Spleen (tissue), 11 donors: ENCODE results near the gene TBC1D16. TPM values are rescaled to one million over a fixed set of nuclear protein-coding genes. Genes with fewer than 3 reads are reported as not detected.

Experiments used
- DNase-seq: peaks from one replicate; pipeline ENCODE4 v3.0.0-alpha.2; 2020
- H3K27ac ChIP-seq, 8 donors: fragments of 200-600 bp; sonication (generic) in 7 of 8; 1 replicate in 4 of 8; 2 replicates in 4 of 8; pipeline versions ENCODE4 v1.5.0 to v1.8.0; 2016 to 2021; ENCODE audit warnings: inconsistent platforms in 4 of 8, mild to moderate bottlenecking in 4 of 8, moderate library complexity in 1 of 8
- H3K27me3 ChIP-seq, 7 donors: fragments of 200-600 bp; sonication (generic) in 6 of 7; replicated peaks in 1 of 7; 1 replicate in 4 of 7; 2 replicates in 3 of 7; pipeline versions ENCODE4 v1.5.0 to v1.8.0; 2016 to 2021; ENCODE audit warnings: inconsistent platforms in 3 of 7, mild to moderate bottlenecking in 1 of 7
- H3K36me3 ChIP-seq, 6 donors: fragments of 200-600 bp; sonication (generic) in 5 of 6; 1 replicate in 4 of 6; 2 replicates in 2 of 6; pipeline versions ENCODE4 v1.5.0 to v1.8.0; 2016 to 2021; ENCODE audit warnings: inconsistent platforms in 2 of 6
- H3K4me1 ChIP-seq, 6 donors: fragments of 200-600 bp; sonication (generic) in 5 of 6; 1 replicate in 3 of 6; 2 replicates in 3 of 6; pipeline versions ENCODE4 v1.5.0 to v1.8.0; 2016 to 2021; ENCODE audit warnings: inconsistent platforms in 3 of 6
- H3K4me3 ChIP-seq, 8 donors: fragments of 200-600 bp; sonication (generic) in 7 of 8; 1 replicate in 4 of 8; 2 replicates in 4 of 8; pipeline versions ENCODE4 v1.5.0 to v1.8.0; 2016 to 2021; ENCODE audit warnings: inconsistent platforms in 4 of 8, mild to moderate bottlenecking in 4 of 8, moderate library complexity in 2 of 8
- H3K9me3 ChIP-seq, 8 donors: fragments of 200-600 bp; sonication (generic) in 7 of 8; 1 replicate in 4 of 8; 2 replicates in 4 of 8; pipeline versions ENCODE4 v1.5.0 to v1.8.0; 2016 to 2021; ENCODE audit warnings: inconsistent platforms in 4 of 8
- CTCF ChIP-seq, 11 experiments: fragments of 200-600 bp in 7 of 11; fragments of 450-650 bp in 4 of 11; sonication (generic) in 4 of 11; IDR thresholded peaks in 8 of 11; conservative IDR thresholded peaks in 3 of 11; 1 replicate in 7 of 11; 2 replicates in 4 of 11; pipeline versions ENCODE4 v1.4.0 to v1.8.0; 2016 to 2021; ENCODE audit warnings: antibody characterized with exemption in 11 of 11, inconsistent platforms in 4 of 11, mild to moderate bottlenecking in 1 of 11
- POLR2A ChIP-seq, 3 donors: fragments of 450-650 bp; IDR thresholded peaks; one replicate each; pipeline ENCODE4 v1.5.1; 2017; ENCODE audit warnings: antibody characterized with exemption in 3 of 3, mild to moderate bottlenecking in 1 of 3
- POLR2AphosphoS5 ChIP-seq, 3 donors: sonication (generic); formaldehyde crosslinking; IDR thresholded peaks; one replicate each; pipeline ENCODE4 v1.5.1; 2017; ENCODE audit warnings: antibody characterized with exemption in 3 of 3
- WGBS, 5 donors: extraction: QIAGEN DNeasy Blood & Tissue Kit in 3 of 5; methylation state at CpG; one replicate each; pipeline versions ENCODE4 v1.1.5 to v1.1.7; 2013 to 2018; 5-methylcytosine and 5-hydroxymethylcytosine counted together
- intact Hi-C: fragments of 100-400 bp; cut with DNase I; formaldehyde crosslinking; loops from one replicate; pipeline ENCODE4 v1.15.0; 2023; ENCODE audit warnings: low total_unique reads
- polyA plus RNA-seq, 3 donors: library from polyadenylated mRNA; stranded (reverse); fragments of 200-250 nt; gene quantifications; one replicate each; pipeline ENCODE4 v1.2.1, GENCODE V29; 2013
- total RNA-seq, 7 donors: library from RNA; depleted of rRNA in 3 of 7; stranded (reverse); fragments of >200 nt in 3 of 7; fragmentation: NEBNext Ultra II Directional in 4 of 7; extraction: Animal tissue kit (Norgen Biotek cat#: 25700) in 4 of 7; gene quantifications; one replicate each; pipeline versions ENCODE4 v1.1.0 to v1.2.1, GENCODE V29; 2016 to 2021
- donor health status: healthy with polysubstance abuse.
- donor health status: DM: no; HTN: no; CAD: no; lungs with moderate emphysema.
- donor health status: DM: no; HTN: no; CAD: no.
- donor health status: Bipolar disorder and iron deficiency.
- donor health status: healthy.
- donor health status: DM: no; HTN: no; CAD: no.
- donor health status: DM: yes; HTN: yes; CAD: no.

Gene TBC1D16
- total and polyA plus RNA-seq, 10 donors: 1.3 to 33.6 (median 15.7) TPM

- DNase-seq: peak; percentile 83
- Histone ChIP-seq H3K36me3 (peaks cover 0 to 33% (median 3%) of the 10 kb centered on the region in 6 donors), H3K9me3 (no peaks in the 10 kb centered on the region), H3K27me3 (peaks cover 0 to 47% (median 2%) of the 10 kb centered on the region in 7 donors), H3K27ac (peak overlapping the region in 3 of 8 donors; percentile 38 to 76 (median 52)), H3K4me3 (peak overlapping the region in 1 of 8 donors; percentile 37), H3K4me1 (peaks cover 2 to 35% (median 26%) of the 10 kb centered on the region in 6 donors)
- no peak for TF ChIP-seq CTCF (IDR thresholded peaks at IDR 0.05 in 8 of 11, conservative IDR thresholded peaks at IDR 0.05 in 3 of 11)
- no peak for TF ChIP-seq POLR2AphosphoS5 (IDR thresholded peaks at IDR 0.05)
- no peak for TF ChIP-seq POLR2A (IDR thresholded peaks at IDR 0.05)
- intact Hi-C loops: no loop called here
- WGBS, 5 donors: 25 to 38% (median 34%) methylated on average over 9 to 16 of the region's 16 CpGs
Observed at GRCh38 chr17:79936641-79937381, 98.9 kb downstream of the TBC1D16 start.

- WGBS, 5 donors: 83 to 93% (median 87%) methylated on average over 15 to 16 of the region's 16 CpGs
- DNase-seq: no peak
- TF ChIP-seq POLR2AphosphoS5 (IDR thresholded peaks at IDR 0.05): peak in 1 of 3 donors; percentile 14
- TF ChIP-seq POLR2A (IDR thresholded peaks at IDR 0.05): no peak
- H3K36me3 ChIP-seq: peaks cover 0 to 25% (median 3%) of the 10 kb centered on the region in 6 donors
- H3K27ac ChIP-seq: peak overlapping the region in 1 of 8 donors; percentile 76
- peaks cover 2 to 38% (median 26%) of the 10 kb centered on the region in 6 donors for H3K4me1 ChIP-seq
- H3K9me3 ChIP-seq: no peaks in the 10 kb centered on the region
- intact Hi-C loops: no loop called here
- H3K27me3 ChIP-seq: peaks cover 0 to 55% (median 9%) of the 10 kb centered on the region in 7 donors
- no peak overlapping the region for H3K4me3 ChIP-seq
Observed at GRCh38 chr17:79936050-79936449, 99.6 kb downstream of the TBC1D16 start.

- DNase-seq: no peak
- TF ChIP-seq CTCF (IDR thresholded peaks at IDR 0.05 in 8 of 11, conservative IDR thresholded peaks at IDR 0.05 in 3 of 11) (no peak), POLR2A (IDR thresholded peaks at IDR 0.05) (no peak), POLR2AphosphoS5 (IDR thresholded peaks at IDR 0.05) (no peak)
- H3K27ac ChIP-seq: no peak overlapping the region
- no peaks in the 10 kb centered on the region for H3K9me3 ChIP-seq
- WGBS, 5 donors: 89 to 96% (median 90%) methylated on average over 16 to 19 of the region's 19 CpGs
- H3K4me1 ChIP-seq: peaks cover 4 to 45% (median 31%) of the 10 kb centered on the region in 6 donors
- no peak overlapping the region for H3K4me3 ChIP-seq
- intact Hi-C loops: no loop called here
- H3K36me3 ChIP-seq: peaks cover 0 to 18% (median 3%) of the 10 kb centered on the region in 6 donors
- H3K27me3 ChIP-seq: peaks cover 0 to 62% (median 16%) of the 10 kb centered on the region in 7 donors
Observed at GRCh38 chr17:79935197-79935885, 100.3 kb downstream of the TBC1D16 start.

GRCh38 chr17:79934653-79934970 is 101.1 kb downstream of the TBC1D16 start:
- peaks cover 0 to 68% (median 19%) of the 10 kb centered on the region in 7 donors for H3K27me3 ChIP-seq
- TF ChIP-seq POLR2AphosphoS5 (IDR thresholded peaks at IDR 0.05): no peak
- no peak for TF ChIP-seq CTCF (IDR thresholded peaks at IDR 0.05 in 8 of 11, conservative IDR thresholded peaks at IDR 0.05 in 3 of 11)
- TF ChIP-seq POLR2A (IDR thresholded peaks at IDR 0.05): no peak
- no peaks in the 10 kb centered on the region for H3K9me3 ChIP-seq
- intact Hi-C loops: no loop called here
- no peak overlapping the region for H3K27ac ChIP-seq
- 77 to 84% (median 84%) methylated on average over 9 of the region's 9 CpGs for WGBS, 5 donors
- peaks cover 0 to 11% (median 1%) of the 10 kb centered on the region in 6 donors for H3K36me3 ChIP-seq
- H3K4me3 ChIP-seq: no peak overlapping the region
- DNase-seq: no peak
- H3K4me1 ChIP-seq: peaks cover 6 to 49% (median 34%) of the 10 kb centered on the region in 6 donors
